ENCODE data around the gene TACR1. TPM values are rescaled to one million over a fixed set of nuclear protein-coding genes. Genes with fewer than 3 reads are reported as not detected.

TACR1 gene
- polyA plus RNA-seq, 1 donor = 0.21 TPM

GRCh38 chr2:75045526-75046050 lies 153.7 kb downstream of the TACR1 start:
- DNase-seq = no peak

- no peak for DNase-seq
Measured at GRCh38 chr2:75044291-75044690, 155.0 kb downstream of the TACR1 start.

- no peak for DNase-seq
Measured at GRCh38 chr2:75042823-75043222, 156.5 kb downstream of the TACR1 start.

- DNase-seq = no peak
Measured at GRCh38 chr2:75041731-75042600, 157.4 kb downstream of the TACR1 start.

GRCh38 chr2:75041226-75041625 lies 158.1 kb downstream of the TACR1 start:
- DNase-seq = no peak

- DNase-seq = no peak
Measured at GRCh38 chr2:75035444-75036353, 163.6 kb downstream of the TACR1 start.

- no peak for DNase-seq
Measured at GRCh38 chr2:75033516-75033915, 165.8 kb downstream of the TACR1 start.

GRCh38 chr2:75031906-75032803 lies 167.2 kb downstream of the TACR1 start:
- DNase-seq = no peak

- no peak for DNase-seq
Measured at GRCh38 chr2:75031171-75031570, 168.1 kb downstream of the TACR1 start.

- no peak for DNase-seq
Measured at GRCh38 chr2:75030218-75031009, 168.9 kb downstream of the TACR1 start.

- no peak for DNase-seq
Measured at GRCh38 chr2:75027886-75028285, 171.4 kb downstream of the TACR1 start.

GRCh38 chr2:75025633-75026380 lies 173.5 kb downstream of the TACR1 start:
- DNase-seq = no peak

GRCh38 chr2:75025216-75025615 lies 174.1 kb downstream of the TACR1 start:
- DNase-seq = no peak

GRCh38 chr2:75023666-75024455 lies 175.5 kb downstream of the TACR1 start:
- DNase-seq = no peak

GRCh38 chr2:75022516-75022915 lies 176.8 kb downstream of the TACR1 start:
- no peak for DNase-seq

- DNase-seq = no peak
Measured at GRCh38 chr2:75021672-75022071, 177.6 kb downstream of the TACR1 start.

GRCh38 chr2:75020476-75020875 lies 178.8 kb downstream of the TACR1 start:
- no peak for DNase-seq

- no peak for DNase-seq
Measured at GRCh38 chr2:75019790-75020189, 179.5 kb downstream of the TACR1 start.

- DNase-seq = peak; percentile 15
Measured at GRCh38 chr2:75018162-75018561, 181.2 kb downstream of the TACR1 start.

- no peak for DNase-seq
Measured at GRCh38 chr2:75012080-75012479, 187.2 kb downstream of the TACR1 start.

Measured in hindlimb muscle (tissue), 1 donor.